NCI-H2107 treated with DMSO at 0.1 percent for 48 hours (cell line): Measurements from ENCODE around the gene BMP7.

Experiments used
- DNase-seq: peaks from one replicate; lab custom pipeline; 2025; ENCODE audit not compliant: unreplicated experiment; lab: John Stamatoyannopoulos, UW

Gene BMP7

GRCh38 chr20:57266291-57267157 lies at the start of gene BMP7:
TSS of gene BMP7 (minus strand) at chr20:57266641. CDS start at chr20:57266122, 519 bp downstream.
- no peak for DNase-seq

- no peak for DNase-seq
Observed at GRCh38 chr20:57315976-57316480, 49.6 kb upstream of the BMP7 start.

GRCh38 chr20:57315083-57315975 lies 48.9 kb upstream of the BMP7 start:
- DNase-seq = no peak

- no peak for DNase-seq
Observed at GRCh38 chr20:57313951-57314350, 47.5 kb upstream of the BMP7 start.

- DNase-seq = no peak
Observed at GRCh38 chr20:57313230-57313629, 46.8 kb upstream of the BMP7 start.

- DNase-seq = no peak
Observed at GRCh38 chr20:57312138-57312537, 45.7 kb upstream of the BMP7 start.

GRCh38 chr20:57310821-57311514 lies 44.5 kb upstream of the BMP7 start:
- no peak for DNase-seq

GRCh38 chr20:57309544-57310115 lies 43.2 kb upstream of the BMP7 start:
- no peak for DNase-seq

- no peak for DNase-seq
Observed at GRCh38 chr20:57308451-57309271, 42.2 kb upstream of the BMP7 start.

- DNase-seq = no peak
Observed at GRCh38 chr20:57306747-57307146, 40.3 kb upstream of the BMP7 start.

GRCh38 chr20:57301026-57301425 lies 34.6 kb upstream of the BMP7 start:
- DNase-seq = no peak

GRCh38 chr20:57298457-57298856 lies 32.0 kb upstream of the BMP7 start:
- DNase-seq = no peak

GRCh38 chr20:57294550-57294949 lies 28.1 kb upstream of the BMP7 start:
- no peak for DNase-seq

- DNase-seq = no peak
Observed at GRCh38 chr20:57293995-57294394, 27.6 kb upstream of the BMP7 start.

GRCh38 chr20:57292611-57293010 lies 26.2 kb upstream of the BMP7 start:
- DNase-seq = no peak

- no peak for DNase-seq
Observed at GRCh38 chr20:57291694-57292093, 25.3 kb upstream of the BMP7 start.

- DNase-seq = no peak
Observed at GRCh38 chr20:57291003-57291402, 24.6 kb upstream of the BMP7 start.

- no peak for DNase-seq
Observed at GRCh38 chr20:57290178-57290484, 23.7 kb upstream of the BMP7 start.

GRCh38 chr20:57289391-57290177 lies 23.1 kb upstream of the BMP7 start:
- no peak for DNase-seq
